Fibroblast of peridontal ligament (primary cell): ENCODE data around the gene SARDH.

Source experiments
- DNase-seq: peaks from one replicate; pipeline ENCODE4 v3.0.0-alpha.2; 2010; ENCODE audit errors: extremely low read depth

The SARDH gene

DNA sequence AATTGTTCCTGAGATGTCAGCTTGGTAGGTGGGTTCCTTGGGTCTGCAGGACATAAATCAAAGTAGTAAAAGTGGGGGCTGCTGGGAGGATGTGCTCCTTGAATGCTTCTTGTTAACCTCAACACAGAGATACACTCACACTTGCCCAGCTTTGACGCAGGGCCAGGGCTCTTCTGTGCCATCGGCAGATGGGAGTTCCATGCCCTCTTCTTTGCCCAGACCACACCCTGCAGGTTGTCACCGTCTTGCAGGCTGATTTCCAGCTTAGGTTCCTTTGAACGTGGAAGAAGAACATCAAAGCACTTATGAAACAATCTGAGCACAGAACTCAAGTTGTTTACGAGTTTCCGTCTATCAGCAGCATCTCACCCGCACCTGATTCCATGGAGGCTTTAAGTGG is 91.0 kb downstream of the SARDH start:
- DNase-seq = no peak

DNA sequence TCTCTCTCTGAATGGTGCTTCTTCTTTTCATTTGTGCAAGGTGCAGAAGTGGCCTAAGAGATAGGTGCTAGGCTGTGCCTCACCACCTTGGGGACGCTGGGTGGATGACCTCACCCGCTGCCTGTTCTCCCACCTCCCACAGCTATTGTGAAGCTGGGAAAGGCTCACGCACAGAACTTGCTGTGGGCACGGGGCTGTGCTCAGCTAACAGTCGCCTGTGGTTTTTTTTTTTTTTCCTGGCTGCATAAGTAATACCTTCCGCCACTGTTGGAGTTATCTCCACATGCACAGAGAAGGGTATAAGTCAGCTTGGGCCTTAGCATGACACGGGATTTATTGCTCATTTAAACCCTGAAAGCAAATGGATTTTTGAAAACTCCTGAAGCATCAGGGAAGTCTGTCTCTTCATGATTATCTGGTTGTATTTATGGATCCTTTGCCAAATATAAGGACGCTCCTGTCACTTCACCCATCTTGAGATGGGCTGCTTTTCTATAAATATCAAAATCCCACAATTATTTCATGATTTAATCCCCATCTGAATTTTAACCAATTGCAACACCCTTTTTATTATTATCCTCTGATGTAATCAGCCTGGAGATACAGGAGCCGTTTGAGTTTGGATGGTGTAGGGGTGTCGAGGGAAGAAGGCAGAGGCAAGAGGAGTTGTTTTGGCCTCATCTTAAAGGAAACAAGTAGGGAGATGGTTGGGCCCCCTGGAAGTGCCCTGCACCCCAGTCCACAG is 93.0 kb downstream of the SARDH start:
- DNase-seq = no peak

DNA sequence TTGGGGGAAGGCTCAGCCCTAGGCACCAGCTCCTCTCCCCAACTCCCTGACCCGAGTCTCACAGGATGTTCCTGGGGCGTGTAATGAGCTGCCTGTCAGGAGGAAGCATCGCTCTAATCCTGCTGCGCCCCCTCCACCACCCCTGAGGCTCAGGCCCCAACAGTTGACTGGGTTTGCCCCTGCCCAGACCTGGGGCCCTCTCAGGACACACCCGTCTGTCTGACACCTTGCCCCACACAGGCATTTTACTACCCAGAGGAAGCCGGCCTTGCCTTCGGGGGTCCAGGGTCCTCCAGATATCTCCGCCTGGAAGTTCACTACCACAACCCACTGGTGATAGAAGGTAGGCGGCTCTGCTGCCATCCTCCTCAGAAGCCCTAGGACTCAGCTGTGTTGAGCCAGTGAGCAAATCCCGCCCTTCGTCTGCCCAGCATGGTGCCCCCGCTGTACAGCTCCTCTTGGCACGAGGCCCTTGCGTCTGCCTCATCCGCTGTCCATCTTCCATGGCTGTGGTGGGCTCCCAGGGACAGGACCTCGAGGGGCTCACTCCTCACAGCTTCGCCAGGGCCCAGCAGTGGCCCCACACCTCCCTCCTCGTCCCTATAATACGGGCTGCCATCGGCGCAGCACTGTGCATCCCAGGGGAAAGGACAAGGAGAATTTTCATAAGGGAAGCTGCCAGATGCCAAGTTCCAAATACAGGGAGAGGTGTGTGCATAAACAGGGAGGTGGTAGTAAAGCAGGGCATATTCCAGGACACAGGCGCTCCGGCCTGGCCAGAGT is 94.0 kb downstream of the SARDH start:
- no peak for DNase-seq

DNA sequence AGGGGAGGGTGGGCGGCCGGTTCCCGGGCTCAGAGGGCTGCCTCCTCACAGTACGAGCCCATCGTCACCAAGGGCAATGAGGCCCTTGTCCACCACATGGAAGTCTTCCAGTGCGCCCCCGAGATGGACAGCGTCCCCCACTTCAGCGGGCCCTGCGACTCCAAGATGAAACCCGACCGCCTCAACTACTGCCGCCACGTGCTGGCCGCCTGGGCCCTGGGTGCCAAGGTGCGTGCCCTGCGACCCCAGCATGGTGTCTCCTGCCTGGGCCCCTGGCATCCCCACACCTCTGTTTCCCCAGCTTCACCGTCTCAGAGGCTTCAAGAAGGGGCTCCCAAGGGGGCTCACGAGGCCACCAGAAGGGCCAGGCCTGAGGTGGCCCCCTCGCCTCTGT is 94.8 kb downstream of the SARDH start:
- DNase-seq = no peak

- no peak for DNase-seq
Observed at GRCh38 chr9:133642708-133643361, 95.3 kb downstream of the SARDH start.

GRCh38 chr9:133641861-133642595 is 96.1 kb downstream of the SARDH start:
- DNase-seq = no peak

GRCh38 chr9:133641396-133641655 is 96.8 kb downstream of the SARDH start:
- no peak for DNase-seq

GRCh38 chr9:133640580-133641395 is 97.4 kb downstream of the SARDH start:
- no peak for DNase-seq

GRCh38 chr9:133640160-133640559 is 98.0 kb downstream of the SARDH start:
- no peak for DNase-seq

DNA sequence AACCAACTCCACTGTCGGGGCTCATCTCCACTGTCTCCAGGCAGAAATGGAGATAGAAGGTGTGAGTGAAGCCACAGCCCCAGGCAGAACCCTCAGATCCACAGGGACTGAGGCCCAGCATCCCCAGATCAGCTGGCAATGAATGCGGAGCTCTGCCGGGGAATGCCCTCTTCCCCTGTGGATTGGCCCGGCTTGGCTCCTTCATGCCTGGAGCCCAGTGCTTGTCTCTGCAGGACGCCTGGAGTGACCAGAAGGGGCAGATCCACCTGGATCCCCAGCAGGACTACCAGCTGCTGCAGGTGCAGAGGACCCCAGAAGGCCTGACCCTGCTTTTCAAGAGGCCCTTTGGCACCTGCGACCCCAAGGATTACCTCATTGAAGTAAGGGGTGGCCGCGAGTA is 98.5 kb downstream of the SARDH start:
- no peak for DNase-seq

- no peak for DNase-seq
Observed at GRCh38 chr9:133638711-133639110, 99.4 kb downstream of the SARDH start.

GRCh38 chr9:133638076-133638475 is 100.1 kb downstream of the SARDH start:
- DNase-seq = no peak

- no peak for DNase-seq
Observed at GRCh38 chr9:133637451-133638055, 100.6 kb downstream of the SARDH start.

GRCh38 chr9:133636902-133637301 is 101.2 kb downstream of the SARDH start:
- DNase-seq = no peak

GRCh38 chr9:133635533-133636531 is 102.3 kb downstream of the SARDH start, which contains the start of gene DBH:
DBH (plus strand) TSS chr9:133636363; CDS start chr9:133636372, 9 bp downstream.
- DNase-seq = no peak

DNA sequence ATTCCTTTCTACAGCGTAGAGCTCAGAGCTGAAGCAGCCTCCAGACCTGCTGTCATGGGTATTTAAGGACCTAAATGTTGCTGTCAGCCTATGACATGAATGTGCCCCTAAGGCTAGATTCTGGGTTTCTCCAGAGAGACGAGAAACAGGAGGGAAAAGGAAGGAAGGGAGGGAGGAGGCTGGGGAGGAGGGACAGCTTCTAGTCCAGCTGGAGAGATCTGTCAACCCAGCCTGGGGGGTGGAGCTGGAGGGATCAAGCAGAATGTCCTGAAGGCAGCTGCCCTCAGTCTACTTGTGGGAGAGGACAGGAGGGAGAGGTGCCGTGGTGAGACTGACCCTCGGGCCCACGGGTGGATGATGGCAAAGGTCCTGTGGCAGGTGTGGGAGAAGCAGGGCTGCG is 103.1 kb downstream of the SARDH start:
- no peak for DNase-seq

- no peak for DNase-seq
Observed at GRCh38 chr9:133634081-133634691, 104.0 kb downstream of the SARDH start.

DNA sequence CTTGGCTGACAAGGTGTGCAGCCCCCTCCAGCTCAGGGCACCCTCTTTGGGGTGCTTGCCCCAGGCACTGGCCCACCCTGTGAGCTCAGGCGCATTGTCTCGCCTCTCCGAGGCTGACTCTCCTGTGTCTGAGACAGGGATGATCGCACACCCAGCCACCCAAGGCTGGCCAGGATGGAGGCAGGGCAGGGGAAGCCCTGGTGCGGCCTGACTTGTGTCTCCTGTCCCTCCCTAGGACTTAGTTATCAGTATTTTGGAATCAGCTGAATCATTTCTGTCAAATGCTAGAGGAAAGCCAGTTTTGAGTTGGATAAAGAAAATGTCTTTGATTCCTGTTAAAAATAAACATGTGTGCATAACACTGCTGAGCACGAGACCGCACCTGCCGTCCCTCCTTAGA is 104.5 kb downstream of the SARDH start:
- no peak for DNase-seq
